ENCODE data around the gene MED13L.
A peak's percentile ranks its signal among the peaks of the same experiment; 100 is the strongest.
"Not testable (repeated sequence)": the region's sequence is repeated elsewhere in the genome, so short reads cannot be mapped to it uniquely, and the experiment has no call there.

MED13L gene

GRCh38 chr12:116247377-116247776 lies 30.1 kb downstream of the MED13L start:
- DNase-seq (ENCODE audit: low read depth in 2 of 2), result no peak

GRCh38 chr12:116246490-116247179 lies 30.9 kb downstream of the MED13L start:
- DNase-seq (ENCODE audit: low read depth in 2 of 2), result no peak

DNA sequence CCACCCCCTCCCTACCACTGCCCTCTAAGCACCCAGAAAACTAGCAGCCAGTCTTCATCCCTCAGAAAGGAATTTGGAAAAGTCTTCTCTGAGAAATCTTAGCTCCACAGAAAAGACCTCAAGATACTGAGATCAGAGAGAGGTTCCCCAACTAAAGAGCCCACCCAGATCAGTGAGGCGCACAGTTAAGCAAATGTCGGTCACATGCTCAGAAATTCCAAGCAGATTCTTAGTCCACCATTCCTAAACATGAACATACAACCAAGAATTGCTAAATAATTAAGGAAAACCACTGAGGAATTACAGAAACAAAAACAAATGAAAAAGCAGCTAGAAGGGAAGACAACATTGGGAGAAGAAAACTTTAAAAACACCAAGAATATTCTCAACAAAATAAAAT lies 32.3 kb downstream of the MED13L start:
- no peak for DNase-seq (ENCODE audit: low read depth in 2 of 2)

GRCh38 chr12:116244474-116245090 lies 32.9 kb downstream of the MED13L start:
- DNase-seq (ENCODE audit: low read depth in 2 of 2), result no peak

- no peak for DNase-seq (ENCODE audit: low read depth in 2 of 2)
Measured at GRCh38 chr12:116244001-116244400, 33.5 kb downstream of the MED13L start.

DNA sequence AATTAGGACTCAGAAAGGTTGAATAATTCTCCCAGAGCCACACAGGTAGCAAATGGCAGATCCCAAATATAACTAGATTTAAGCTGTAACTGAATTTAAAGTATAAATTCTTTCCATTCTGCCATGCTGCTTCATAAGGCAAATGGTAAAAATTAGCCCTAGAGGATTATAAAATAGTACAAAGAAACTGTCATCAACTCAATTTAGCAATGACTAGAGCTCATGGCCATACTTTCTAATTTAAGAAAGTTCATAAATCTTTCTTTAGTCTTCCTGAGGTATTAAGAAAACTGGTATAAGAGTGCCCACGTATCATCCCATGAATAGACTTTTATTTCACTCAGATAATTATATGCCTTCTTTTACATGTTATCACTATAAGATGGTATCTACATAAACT lies 34.8 kb downstream of the MED13L start:
- no peak for DNase-seq (ENCODE audit: low read depth in 2 of 2)

DNA sequence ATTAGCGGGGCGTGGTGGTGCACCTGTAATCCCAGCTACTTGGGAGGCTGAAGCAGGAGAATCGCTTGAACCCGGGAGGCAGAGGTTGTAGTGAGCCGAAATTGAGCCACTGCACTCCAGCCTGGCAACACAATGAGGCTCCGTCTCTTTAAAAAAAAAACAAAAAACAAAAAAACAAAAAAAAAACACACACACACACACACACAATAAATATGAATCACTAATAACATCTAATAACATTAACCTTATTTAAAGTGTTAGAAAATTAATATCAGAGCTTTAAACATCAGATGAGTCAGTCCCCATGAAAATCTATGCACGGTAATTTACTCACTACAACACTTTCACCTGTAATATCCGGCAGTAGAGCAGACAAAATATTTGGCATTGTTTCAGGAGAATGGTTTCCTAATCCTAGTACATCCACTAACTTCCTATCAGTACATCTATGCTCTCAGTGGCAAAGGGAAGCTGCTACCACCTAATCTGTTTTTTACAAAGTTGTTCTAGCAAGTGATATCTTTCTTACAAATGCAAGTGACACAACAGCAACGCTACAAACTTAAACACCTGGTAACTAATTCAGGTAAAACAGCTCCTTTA lies 36.2 kb downstream of the MED13L start:
- no peak for DNase-seq (ENCODE audit: low read depth in 2 of 2)

DNA sequence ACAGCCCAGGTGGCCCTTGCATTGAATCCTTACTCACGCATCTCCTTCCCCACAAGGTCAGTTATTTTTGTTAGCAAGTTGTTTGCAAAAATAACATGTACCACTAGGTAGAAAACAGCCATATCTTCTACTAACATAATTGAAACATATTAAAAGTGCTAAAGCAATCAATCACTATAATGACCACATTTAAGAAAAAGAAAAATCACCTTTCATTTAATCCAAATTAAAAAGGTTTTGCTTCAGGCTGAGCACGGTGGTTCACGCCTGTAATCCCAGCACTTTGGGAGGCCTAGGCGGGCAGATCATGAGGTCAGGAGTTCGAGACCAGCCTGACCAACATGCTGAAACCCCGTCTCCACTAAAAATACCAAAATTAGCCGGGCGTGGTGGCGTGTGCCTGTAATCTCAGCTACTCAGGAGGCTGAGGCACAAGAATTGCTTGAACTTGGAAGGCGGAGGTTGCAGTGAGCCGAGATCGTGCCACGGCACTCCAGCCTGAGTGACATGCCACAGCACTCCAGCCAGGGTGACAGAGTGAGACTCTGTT lies 38.8 kb downstream of the MED13L start:
- DNase-seq (ENCODE audit: low read depth in 2 of 2), result not testable (repeated sequence)

DNA sequence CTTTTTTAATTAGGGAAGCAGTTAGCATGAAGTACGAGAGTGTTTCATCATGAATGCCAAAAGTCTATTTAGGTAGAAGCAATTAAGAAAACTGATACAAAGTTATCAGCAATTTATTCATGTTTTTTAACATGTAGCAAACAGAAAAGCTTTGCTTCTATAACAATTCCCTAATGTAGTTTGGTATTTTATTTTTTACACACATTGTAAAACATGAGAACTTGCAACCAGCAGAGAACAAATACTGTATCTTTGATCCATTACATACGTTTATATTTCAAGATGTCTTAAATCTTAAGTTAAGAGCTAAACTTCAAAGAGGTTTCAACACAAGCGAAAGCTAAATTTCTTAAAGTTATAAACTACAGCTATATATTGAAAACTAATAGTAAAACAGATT lies 39.3 kb downstream of the MED13L start:
- DNase-seq (ENCODE audit: low read depth in 2 of 2), result no peak

- DNase-seq (ENCODE audit: low read depth in 2 of 2), result no peak
Measured at GRCh38 chr12:116236976-116237375, 40.5 kb downstream of the MED13L start.

GRCh38 chr12:116236148-116236731 lies 41.3 kb downstream of the MED13L start:
- no peak for DNase-seq (ENCODE audit: low read depth in 2 of 2)

DNA sequence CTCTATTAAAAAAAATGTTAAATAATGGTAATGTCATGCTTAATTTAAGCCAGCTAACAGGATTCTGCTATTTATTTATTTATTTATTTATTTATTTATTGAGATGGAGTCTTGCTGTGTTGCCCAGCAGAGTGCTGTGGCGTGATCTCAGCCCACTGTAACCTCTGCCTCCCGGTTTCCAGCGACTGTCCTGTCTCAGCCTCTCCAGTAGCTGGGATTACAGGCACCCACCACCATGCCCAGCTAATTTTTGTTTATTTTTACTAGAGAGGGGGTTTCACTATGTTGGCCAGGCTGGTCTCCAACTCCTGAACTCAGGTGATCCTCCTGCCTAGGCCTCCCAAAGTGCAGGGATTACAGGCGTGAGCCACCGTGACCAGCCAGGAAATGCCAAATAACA lies 43.3 kb downstream of the MED13L start:
- DNase-seq (ENCODE audit: low read depth in 2 of 2), result not testable (repeated sequence)

- no peak for DNase-seq (ENCODE audit: low read depth in 2 of 2)
Measured at GRCh38 chr12:116233669-116234068, 43.8 kb downstream of the MED13L start.

- no peak for DNase-seq (ENCODE audit: low read depth in 2 of 2)
Measured at GRCh38 chr12:116227811-116228210, 49.7 kb downstream of the MED13L start.

DNA sequence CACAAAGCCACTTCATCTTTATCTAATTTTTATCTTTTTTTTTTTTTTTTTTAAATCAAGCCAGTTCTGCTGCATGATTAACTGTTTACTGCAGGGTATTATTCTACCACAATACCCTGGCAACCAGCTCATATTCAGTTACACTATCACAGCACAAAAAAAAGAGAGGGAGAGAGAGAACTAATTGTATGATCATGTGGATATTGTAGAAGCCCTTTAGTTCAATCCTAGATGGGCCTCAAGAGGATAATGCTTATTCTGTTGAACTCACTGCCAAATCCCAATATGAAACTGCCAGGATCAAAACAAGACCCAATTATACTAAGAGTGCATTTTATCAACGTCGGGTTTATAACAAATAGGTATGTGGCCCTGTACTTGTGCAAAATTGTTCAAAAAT lies 51.5 kb downstream of the MED13L start:
- DNase-seq (ENCODE audit: low read depth in 2 of 2), result no peak

- peak; percentile 12 to 27 for DNase-seq (ENCODE audit: low read depth in 2 of 2)
Measured at GRCh38 chr12:116222358-116222757, 55.1 kb downstream of the MED13L start.

- no peak for DNase-seq (ENCODE audit: low read depth in 2 of 2)
Measured at GRCh38 chr12:116220756-116221155, 56.7 kb downstream of the MED13L start.

GRCh38 chr12:116217045-116217735 lies 60.3 kb downstream of the MED13L start:
- DNase-seq (ENCODE audit: low read depth in 2 of 2), result no peak

DNA sequence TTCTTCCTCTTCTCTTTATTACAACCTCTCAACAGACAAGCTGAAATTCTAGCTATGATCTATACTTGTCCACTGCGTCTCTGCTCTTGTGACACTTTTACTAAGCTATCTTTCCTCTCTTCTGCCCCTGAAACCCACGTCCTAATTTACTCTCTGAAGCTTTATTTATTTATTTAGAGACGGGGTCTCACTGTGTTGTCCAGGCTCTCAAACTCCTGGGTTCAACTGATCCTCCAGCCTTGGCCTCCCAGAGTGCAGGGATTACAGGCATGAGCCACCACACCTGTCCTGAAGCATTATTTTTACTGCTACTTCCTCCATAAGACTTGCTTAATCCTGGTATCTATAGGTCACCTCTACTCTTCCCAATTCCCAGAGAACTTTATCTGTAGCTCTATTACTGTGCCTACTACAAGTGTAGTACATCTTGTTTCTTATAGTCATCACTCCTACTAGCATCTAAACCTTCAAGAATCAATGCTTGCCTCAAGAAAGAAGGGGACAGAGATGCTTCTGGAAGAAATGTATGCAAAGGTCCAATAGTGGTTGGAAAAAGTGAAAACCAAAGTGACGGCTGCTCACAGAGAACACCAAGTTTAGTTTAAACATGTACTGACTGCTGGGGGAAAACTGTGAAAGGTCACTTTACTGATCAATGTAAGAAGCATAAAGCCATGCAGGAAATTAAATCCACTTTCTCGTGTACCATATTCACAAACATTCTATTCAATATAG lies 61.3 kb downstream of the MED13L start:
- DNase-seq (ENCODE audit: low read depth in 2 of 2), result no peak

DNA sequence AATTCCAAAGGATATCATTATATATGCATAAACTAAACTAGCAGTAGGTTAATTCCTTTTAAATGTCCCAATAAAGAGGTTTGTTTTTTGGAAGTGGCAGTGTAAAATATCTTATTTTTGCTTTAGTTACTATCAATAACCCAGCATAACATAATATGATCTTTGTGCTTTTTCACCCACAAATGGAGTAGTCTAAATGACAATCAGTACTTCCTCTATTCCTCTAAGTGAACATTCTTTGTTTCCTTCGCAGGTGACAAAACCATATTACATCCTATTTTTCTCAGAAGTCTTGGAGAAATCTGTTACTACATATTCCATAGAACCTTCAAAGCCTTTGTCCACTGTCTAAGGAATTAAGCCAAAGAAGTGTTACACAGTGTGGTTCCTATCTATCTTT lies 62.5 kb downstream of the MED13L start:
- no peak for DNase-seq (ENCODE audit: low read depth in 2 of 2)

DNA sequence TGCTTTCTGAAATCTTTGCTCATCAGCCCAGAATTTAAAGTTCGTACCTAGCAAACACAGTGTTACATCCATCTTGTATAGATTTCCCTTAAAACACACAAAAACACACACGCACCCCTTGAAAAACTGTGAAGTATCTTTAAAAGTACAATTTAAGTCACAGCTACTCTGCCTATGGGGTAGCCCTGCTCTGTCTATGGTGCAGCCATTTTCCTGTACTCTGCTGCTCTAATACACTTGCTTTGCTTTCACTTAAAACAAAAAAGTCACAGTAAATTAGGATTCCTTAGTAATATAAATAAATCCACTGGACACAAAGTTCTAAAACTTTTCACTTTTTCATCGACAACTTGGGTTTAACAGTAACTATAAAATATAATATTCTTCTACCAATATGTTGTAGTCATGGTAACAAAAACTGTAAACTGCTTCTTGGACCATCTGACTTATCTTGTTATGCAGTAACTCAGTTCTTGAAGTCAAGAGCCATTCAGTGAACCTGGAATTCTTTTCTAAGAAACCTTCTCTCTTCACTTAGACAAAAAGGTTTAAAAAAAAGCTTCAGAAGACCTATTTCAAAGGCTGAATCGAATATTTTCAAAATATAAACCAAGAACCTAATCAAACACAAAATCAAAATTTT lies 63.5 kb downstream of the MED13L start:
- no peak for DNase-seq (ENCODE audit: low read depth in 2 of 2)
